Chondrocyte (in vitro differentiated cells): ENCODE results near the gene INPP5A. TPM values are rescaled to one million over a fixed set of nuclear protein-coding genes. Genes with fewer than 3 reads are reported as not detected.

Experiments
- DNase-seq: peaks from one replicate; pipeline ENCODE4 v3.0.0; 2021; ENCODE audit warnings: mixed read lengths, low spot score
- H3K27ac Mint-ChIP-seq: one replicate; pipeline ENCODE4 v1.8.0; 2021; ENCODE audit warnings: mild to moderate bottlenecking, moderate library complexity, mixed read lengths; ENCODE audit not compliant: unreplicated experiment
- H3K27me3 Mint-ChIP-seq: 2 replicates; pipeline ENCODE4 v1.8.0; 2021; ENCODE audit warnings: low read depth, mixed read lengths
- H3K36me3 Mint-ChIP-seq: 2 replicates; pipeline ENCODE4 v1.8.0; 2021; ENCODE audit warnings: low read depth, mixed read lengths
- H3K4me1 Mint-ChIP-seq: 2 replicates; pipeline ENCODE4 v1.8.0; 2021; ENCODE audit warnings: low read depth, mild to moderate bottlenecking, mixed read lengths
- H3K4me3 Mint-ChIP-seq: one replicate; pipeline ENCODE4 v1.8.0; 2021; ENCODE audit warnings: mild to moderate bottlenecking, moderate library complexity, mixed read lengths; ENCODE audit not compliant: unreplicated experiment
- H3K9me3 Mint-ChIP-seq: 2 replicates; pipeline ENCODE4 v1.8.0; 2021; ENCODE audit warnings: low read depth, mixed read lengths
- CTCF ChIP-seq: fragments of 200-600 bp; sonication (generic); IDR thresholded peaks from 2 replicates; pipeline ENCODE4 v1.5.0; 2021; ENCODE audit warnings: antibody characterized with exemption, mild to moderate bottlenecking, moderate library complexity
- total RNA-seq: library from RNA; stranded (reverse); gene quantifications from 3 replicates; pipeline ENCODE4 v1.2.1, GENCODE V29; 2021

INPP5A gene
- total RNA-seq, 1 donor from 2014 or later: 40.6 TPM

DNA sequence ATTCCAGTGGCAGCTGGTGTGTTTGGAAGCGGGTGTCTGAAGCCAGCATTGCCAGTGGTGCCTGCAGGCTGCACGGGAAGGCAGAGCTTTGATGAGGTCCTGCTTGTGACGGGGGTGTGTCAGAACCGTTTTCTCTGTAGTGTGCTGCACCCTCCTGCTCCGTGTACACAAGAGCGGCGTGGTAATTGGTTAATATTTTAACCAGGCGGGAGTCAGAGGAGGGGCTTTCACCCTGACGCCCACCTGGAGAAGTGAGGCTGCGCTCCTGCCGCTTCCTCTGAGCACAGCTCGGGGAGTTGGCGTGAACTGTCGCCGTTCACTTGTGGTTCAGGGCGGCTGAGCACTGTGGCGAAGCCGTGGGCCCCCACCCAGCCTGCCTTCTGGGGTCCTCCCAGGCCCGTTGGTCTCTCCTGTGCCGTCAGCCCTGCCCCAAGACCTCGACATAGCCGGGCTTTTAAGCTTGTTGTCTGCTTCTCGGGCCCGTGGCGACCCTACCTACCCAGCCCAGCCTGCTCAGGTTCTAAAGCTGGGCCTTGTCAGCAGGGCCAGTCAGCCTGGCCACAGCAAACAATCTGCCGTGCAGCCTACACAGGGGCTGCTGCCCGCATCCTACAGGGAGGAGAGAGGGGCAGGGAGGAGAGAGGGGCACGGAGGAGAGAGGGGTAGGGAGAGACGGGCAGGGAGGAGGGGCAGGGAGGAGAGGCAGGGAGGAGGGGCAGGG, 236.8 kb downstream of the INPP5A start:
- H3K36me3 Mint-ChIP-seq: no peaks in the 10 kb centered on the region
- no peaks in the 10 kb centered on the region for H3K9me3 Mint-ChIP-seq
- H3K4me3 Mint-ChIP-seq: no peak overlapping the region
- DNase-seq: no peak
- no peak for TF ChIP-seq CTCF
- H3K4me1 Mint-ChIP-seq: no peaks in the 10 kb centered on the region
- H3K27ac Mint-ChIP-seq: no peak overlapping the region
- no peaks in the 10 kb centered on the region for H3K27me3 Mint-ChIP-seq

- H3K27ac Mint-ChIP-seq: no peak overlapping the region
- H3K4me1 Mint-ChIP-seq: no peaks in the 10 kb centered on the region
- TF ChIP-seq CTCF: no peak
Observed at GRCh38 chr10:132774902-132775863, 237.6 kb downstream of the INPP5A start.

DNA sequence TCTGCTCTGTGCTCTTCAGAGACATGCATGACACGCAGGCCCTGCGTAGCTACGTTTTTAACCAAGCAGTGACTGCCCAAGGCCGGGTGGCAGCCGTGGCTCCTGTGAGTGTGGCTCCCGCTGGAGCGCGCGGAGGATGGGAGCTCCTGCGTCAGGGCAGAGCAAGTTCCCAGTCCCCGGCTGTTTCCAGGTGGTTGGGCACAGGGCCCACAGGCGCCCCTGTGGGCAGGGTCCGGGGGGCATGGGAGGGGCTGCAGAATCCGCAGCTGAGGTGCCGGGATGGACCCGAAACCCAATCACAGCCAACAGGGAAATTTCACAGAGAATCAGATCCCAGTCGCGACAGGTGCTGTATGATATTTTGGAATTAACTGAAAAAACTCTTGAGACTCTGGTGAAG, 238.6 kb downstream of the INPP5A start:
- TF ChIP-seq CTCF: no peak
- Mint-ChIP-seq H3K4me1 (no peaks in the 10 kb centered on the region), H3K36me3 (peaks cover 6% of the 10 kb centered on the region), H3K27me3 (no peaks in the 10 kb centered on the region), H3K27ac (no peak overlapping the region), H3K4me3 (no peak overlapping the region), H3K9me3 (no peaks in the 10 kb centered on the region)
- DNase-seq: no peak

More at GRCh38 chr10:132774902-132775863, 237.6 kb downstream of the INPP5A start:
- H3K36me3 Mint-ChIP-seq: peaks cover 5% of the 10 kb centered on the region
- H3K4me3 Mint-ChIP-seq: no peak overlapping the region
- DNase-seq: no peak
- H3K27me3 Mint-ChIP-seq: no peaks in the 10 kb centered on the region
- H3K9me3 Mint-ChIP-seq: no peaks in the 10 kb centered on the region

GRCh38 chr10:132776821-132777220, 239.2 kb downstream of the INPP5A start:
- peaks cover 10% of the 10 kb centered on the region for H3K36me3 Mint-ChIP-seq
- TF ChIP-seq CTCF: no peak
- no peaks in the 10 kb centered on the region for H3K9me3 Mint-ChIP-seq
- no peak overlapping the region for H3K4me3 Mint-ChIP-seq
- H3K4me1 Mint-ChIP-seq: no peaks in the 10 kb centered on the region
- H3K27ac Mint-ChIP-seq: no peak overlapping the region
- DNase-seq: no peak
- no peaks in the 10 kb centered on the region for H3K27me3 Mint-ChIP-seq

DNA sequence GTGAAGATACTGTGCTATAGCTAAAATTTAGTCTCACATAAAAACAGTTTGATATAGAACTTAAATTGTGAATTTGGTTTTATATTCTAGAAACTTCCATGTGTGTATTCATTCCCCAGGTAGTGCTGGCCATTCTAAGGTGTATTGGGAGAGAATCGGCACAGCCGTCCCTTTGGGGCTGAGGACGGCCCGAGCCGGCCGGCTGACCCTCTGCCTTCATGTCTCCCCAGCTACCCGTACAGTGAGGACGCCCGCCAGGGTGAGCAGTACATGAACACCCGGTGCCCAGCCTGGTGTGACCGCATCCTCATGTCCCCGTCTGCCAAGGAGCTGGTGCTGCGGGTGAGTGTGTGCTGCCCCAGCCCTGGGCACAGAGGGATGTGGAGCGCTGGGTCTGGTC, 239.9 kb downstream of the INPP5A start:
- no peaks in the 10 kb centered on the region for H3K27me3 Mint-ChIP-seq
- no peaks in the 10 kb centered on the region for H3K4me1 Mint-ChIP-seq
- no peaks in the 10 kb centered on the region for H3K9me3 Mint-ChIP-seq
- no peak for TF ChIP-seq CTCF
- no peak for DNase-seq
- H3K4me3 Mint-ChIP-seq: no peak overlapping the region
- peaks cover 12% of the 10 kb centered on the region for H3K36me3 Mint-ChIP-seq
- H3K27ac Mint-ChIP-seq: no peak overlapping the region
